ENCODE measurements around the gene SAMD4A.
"Not testable (repeated sequence)": the region's sequence is repeated elsewhere in the genome, so short reads cannot be mapped to it uniquely, and the experiment has no call there.

Gene SAMD4A

DNA sequence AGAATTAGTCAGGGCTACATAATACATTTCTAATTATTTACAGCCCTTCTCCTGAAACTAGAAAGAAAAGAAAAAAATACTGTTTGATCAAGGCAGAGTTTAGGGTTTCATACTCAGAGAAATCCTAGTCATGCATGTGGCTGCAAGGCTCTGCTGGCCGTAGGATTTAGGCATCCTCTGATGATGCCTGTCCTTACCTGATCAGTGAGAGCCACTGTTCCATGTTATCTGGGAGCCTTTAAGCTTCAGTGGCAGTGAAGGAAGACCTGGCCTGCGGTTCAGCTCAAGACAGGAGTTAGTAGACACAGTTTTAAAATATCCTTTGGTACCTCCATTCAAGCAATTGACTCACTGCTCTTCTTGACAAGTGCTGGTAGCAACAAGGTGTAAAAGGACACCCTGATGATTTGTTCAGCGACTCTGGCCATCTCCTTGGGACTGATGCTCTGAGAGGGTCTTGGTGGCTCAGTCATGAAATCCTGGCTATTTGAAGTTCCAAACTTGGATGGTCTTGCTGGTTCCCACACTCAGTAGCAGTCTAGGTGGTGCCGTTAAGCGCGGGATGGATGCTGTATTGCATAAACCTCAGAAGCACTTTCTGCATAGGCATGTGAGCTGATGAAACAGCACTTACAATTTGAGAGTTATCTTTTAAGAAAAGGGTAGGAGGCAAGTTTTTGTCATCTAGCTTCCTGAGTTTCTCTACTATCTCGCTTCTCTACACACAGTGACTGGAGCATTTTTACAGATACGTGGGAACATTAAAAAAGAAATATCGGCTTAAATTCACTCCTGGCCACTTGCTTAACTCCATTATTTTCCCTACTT is 162.0 kb downstream of the SAMD4A start:
- DNase-seq (ENCODE audit: low read depth in 2 of 2): no peak

DNA sequence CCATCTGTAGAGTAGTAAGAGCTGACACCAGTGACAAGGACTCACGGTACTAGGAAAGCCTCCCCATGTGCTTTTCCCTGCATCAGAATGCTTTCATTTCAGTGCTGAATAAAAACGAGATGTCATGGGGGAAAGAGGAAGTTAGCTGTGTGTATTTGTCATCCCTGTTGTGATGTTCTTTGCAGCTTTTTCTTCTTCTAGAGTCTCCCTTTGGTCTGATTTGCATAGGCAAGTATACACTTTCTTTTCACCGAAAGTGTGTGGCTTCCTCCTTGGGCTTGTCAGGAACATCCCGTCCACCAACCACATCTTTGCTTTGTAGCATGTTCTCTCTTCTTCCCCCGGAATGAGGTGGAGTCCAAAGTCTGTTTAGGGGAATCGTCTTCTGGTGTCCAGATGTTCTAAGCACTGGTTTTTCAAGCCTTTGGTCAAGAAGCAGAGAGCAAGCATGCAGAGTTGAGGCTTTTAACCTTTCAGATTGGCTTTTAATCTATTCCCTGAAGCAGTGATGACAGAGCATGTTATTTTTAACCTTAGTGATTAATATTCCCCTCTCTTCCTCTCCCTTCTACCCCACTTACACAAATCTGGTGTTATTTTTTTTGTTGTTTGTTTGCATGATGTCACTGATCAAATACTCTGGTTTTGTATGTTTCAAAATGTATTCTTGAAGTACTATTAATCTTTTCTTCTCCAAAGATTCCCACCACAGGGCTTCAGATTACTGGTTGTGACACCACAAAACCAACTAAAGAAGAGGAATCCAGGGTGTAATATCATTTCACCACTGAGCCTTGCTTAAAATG is 163.4 kb downstream of the SAMD4A start:
- peak; percentile 91 to 92 for DNase-seq (ENCODE audit: low read depth in 2 of 2)

DNA sequence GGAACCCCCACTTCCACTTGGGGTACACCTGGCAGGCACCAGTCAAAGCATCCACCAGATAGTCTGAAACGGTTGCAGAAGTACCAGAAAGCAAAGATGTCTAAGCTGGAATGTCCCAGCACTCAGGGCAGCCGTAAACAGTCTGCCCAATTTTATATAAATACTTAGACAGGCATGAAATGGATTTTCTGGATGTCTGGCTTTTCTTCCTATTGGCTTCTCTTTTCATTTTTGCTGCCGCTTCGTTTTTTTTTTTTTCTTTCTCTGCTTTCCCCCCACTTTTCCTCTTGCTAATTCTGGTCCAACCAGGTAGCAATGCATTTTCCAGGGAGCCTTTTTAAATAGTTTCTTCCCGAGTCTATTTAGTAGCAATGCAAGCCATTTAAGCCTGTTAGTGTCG is 168.0 kb downstream of the SAMD4A start:
- no peak for DNase-seq (ENCODE audit: low read depth in 2 of 2)

DNA sequence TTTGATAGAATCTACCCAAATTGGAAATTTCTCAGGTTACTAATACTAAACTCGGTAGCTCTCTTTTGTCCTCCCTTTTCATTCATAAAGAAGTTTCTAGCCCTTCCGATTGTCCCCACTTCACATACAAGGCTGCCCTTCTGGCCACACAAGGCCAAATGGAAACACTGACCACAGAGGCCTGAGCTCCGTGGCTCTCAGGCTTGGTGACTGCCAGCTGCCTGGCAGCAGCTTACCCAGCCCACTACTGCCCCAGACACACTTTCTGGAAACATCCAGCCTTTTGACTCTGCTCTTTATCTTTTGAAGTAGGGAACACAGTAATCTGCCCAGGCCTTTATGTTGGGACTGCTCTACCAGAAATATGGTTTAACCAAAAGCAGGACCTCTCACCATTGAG is 168.5 kb downstream of the SAMD4A start:
- no peak for DNase-seq (ENCODE audit: low read depth in 2 of 2)

DNA sequence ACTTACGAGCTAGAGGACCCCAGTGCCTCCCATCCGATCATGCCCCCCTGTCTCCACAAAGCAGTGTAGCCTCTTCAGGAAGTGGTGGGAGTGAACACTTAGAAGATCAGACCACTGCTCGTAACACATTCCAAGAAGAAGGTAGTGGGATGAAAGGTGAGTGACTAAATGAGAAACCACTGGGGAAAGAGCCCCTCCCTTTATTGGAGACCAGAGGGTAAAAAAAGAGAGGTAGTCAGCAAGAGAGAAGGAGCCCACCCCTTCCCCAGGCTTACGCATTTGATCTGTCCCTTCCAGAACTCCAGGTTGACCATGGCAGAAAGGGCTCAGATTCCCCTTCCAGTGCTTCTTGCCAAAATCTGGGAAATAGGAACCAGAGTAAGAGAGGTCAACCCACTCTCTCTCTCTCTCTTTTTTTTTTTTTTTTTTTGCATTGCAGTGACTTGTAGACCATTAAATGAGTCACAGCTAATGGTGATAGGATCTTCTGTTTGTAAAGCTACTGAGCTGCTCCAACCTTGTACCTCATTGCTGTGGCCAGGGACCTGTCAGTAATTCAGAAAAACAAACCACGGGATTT is 170.3 kb downstream of the SAMD4A start:
- peak in 1 of 2 experiments; percentile 36 for DNase-seq (ENCODE audit: low read depth in 2 of 2)

DNA sequence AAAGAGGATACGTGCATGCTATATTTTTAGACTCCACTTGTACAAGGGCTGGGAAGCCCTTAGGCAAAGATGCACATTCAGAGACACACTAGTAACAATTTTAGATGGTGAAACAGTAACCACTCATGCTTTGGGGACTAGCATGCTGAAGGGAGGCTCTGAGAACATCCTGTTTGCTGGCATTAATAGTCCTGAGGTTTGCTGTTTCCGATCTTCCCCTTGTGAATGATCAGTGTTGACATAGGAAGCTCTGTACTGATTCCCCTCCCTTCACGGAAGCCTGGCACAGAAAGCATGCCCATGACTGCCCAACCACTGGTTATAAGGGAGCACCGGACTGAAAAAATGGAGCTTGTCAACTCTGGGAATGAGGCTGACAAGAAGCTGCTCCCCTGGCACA is 171.1 kb downstream of the SAMD4A start:
- no peak for DNase-seq (ENCODE audit: low read depth in 2 of 2)

DNA sequence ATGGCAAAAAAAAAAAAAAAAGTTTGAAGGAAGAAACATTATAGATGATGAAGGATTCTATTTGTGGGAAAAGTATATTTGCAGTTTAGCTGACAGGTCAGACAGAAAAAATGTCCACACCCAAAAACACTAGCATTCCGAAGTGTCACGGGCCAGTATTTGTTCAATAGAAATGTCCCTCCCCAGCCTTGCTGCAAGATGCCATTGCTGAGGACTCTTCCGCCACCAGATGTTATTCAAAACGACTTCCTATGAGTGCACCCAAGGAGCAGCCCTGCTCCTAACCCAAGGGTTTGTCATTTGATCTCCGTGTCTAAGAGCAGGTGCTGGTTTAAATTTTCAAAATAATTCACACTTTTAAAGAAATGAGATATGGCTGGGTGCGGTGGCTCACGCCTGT is 172.6 kb downstream of the SAMD4A start:
- DNase-seq (ENCODE audit: low read depth in 2 of 2): no peak

DNA sequence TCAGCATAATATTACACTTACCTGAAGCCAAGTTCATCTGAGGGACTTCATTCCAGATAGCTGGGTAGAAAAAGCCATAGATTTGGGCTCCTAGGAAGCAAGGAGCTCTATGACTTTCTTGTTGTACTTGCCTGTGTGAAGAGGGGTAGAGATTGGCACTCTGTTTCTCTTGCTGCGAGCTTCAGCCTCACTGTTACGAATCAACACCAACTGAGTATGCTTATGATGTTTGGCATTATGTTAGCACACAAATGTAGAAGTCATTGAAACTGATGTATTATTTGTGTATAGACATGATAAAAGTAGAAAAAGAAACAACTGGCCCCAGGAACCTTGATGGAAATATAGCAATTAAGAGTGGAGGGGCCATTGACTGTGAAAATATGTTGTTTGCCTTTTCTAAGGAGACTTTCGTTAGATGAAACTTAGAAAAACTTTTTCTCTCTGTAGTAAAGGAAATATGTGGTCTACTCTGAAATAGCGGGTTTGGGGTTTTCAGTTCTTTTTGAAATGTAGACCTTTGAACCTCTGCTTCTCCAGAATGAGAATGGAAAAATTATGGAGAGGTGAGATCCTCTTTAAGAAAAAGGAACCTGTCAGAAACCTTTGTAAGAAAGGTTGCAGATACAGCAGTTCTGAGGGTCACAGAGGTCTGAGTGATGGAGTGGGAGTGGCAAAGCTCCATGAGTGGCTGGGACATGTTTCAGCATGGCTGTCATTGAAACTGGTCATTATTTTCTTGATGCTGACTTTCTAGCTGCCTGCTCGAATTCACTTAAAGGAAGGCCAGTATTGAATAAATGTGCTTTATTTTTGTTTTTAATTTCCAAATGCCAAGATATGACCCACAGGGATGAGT is 175.8 kb downstream of the SAMD4A start:
- no peak for DNase-seq (ENCODE audit: low read depth in 2 of 2)

DNA sequence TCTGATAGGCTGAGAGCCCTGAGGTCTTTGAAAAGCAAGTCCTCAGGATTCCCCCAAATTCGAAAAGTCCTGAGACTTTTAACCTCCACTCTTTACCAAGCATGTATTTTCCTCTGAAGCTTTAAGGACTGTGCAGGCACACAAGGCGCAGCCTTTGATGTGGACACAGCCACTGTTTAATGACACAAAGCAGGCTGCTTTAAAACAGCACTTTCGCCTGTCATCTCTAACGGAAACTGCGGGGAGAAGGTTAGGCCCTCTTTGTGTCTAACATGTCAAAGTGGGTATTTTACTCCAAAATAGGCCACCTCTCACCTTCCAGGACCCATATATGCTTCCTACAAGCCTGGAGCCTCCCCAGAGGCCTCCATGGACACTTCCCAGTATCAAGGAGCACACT is 176.5 kb downstream of the SAMD4A start:
- no peak for DNase-seq (ENCODE audit: low read depth in 2 of 2)

DNA sequence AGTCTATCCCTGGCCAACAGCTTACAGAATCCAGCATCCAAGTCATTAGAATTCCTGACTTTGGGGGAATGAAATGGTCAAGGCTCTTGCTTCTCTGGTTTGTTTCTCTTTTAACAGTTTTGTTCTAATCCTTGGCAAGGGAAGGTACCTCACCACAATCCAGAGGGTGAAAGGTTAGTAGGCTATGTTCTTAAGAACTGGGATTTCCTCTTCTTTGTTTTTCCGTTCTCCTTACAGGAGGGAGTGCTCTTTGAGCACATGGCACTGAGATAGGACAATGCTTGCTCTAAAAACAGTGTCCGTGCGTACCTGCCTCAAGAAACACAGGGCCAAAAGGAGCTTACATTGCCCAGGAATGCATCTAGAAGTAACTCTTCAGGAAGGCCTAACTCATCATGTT is 179.1 kb downstream of the SAMD4A start:
- no peak for DNase-seq (ENCODE audit: low read depth in 2 of 2)

DNA sequence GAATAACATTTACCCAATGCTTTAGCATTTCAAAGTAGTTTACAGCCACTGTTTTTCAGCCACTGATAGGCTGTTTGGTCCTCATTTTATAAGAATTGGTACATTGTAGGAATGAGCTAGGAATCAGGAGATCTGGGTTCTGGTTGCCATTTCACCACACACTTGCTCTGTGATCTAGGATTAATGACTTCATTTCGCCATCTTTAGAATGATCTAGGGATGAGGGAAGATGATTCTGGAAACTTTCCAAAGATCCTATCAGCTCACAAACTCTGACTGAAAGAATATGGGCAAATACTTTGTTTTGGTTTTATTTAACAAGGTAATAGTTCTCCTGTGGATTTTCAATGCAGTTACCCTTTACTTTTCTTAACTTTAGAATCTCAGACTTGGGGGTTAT is 180.7 kb downstream of the SAMD4A start:
- DNase-seq (ENCODE audit: low read depth in 2 of 2): no peak

DNA sequence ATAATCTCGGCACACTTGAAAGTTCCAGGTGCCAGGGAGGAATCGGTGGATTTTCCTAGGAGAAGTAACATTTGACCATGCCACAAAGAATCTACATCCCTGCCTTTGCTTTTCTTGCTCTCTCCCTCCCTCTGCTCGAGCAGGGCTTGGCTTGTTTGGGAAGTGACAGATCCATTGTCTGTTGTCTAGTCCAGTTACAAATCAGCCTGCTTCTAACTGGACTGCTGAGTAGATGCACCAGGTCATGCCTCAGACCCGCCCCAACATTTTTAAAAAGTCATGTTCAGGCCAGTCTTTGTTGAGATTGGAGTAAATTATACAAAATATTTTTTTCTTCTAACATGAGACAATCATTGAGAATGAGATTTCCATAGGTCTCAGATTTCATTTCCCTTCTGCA is 182.3 kb downstream of the SAMD4A start:
- no peak for DNase-seq (ENCODE audit: low read depth in 2 of 2)

DNA sequence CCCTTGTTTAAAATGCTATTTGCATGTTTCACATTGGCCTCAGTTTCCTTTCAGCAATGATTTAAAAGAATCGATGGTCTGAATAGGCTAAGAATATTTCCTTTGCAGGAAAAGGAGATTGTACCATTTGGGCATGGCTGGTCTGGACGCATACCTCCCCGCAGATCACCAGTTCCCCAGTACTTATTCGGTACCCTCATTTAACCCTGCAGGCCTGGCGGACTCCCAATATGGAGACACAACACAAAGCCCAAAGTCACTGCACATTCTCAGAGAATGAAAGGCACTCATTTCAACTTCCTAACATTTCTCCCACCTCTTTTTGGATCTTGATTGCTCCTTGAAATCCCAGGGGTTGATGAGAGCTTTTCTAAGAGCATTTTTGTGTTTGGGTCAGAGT is 182.8 kb downstream of the SAMD4A start:
- no peak for DNase-seq (ENCODE audit: low read depth in 2 of 2)

DNA sequence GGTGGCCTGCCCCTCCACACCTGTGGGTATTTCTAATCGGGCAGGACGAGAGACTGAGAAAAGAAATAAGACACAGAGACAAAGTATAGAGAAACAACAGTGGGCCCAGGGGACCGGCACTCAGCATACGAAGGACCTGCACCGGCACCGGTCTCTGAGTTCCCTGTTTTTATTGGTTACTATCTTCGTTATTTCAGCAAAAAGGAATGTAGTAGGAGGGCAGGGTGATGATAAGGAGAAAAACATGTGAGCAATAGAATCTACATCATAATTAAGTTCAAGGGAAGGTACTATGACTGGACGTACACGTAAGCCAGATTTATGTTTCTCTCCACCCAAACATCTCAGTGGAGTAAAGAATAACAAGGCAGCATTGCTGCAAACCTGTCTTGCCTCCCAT is 185.7 kb downstream of the SAMD4A start:
- DNase-seq (ENCODE audit: low read depth in 2 of 2): not testable (repeated sequence)

DNA sequence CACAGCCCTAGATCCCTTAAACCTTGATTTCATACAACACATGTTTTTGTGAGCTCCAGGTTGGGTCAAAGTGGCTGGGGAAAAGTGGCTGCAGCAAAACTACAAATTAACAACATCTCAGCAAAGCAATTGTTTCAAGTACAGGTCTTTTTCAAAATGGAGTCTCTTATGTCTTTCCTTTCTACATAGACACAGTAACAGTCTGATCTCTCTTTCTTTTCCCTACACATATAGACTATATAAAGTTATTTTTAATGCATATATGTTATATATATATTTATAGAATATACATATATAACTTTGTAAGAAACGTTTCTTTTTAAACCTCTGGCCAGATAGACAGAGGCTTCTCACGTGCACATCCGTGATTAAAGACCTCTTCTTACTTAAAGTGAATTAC is 186.5 kb downstream of the SAMD4A start:
- DNase-seq (ENCODE audit: low read depth in 2 of 2): not testable (repeated sequence)

DNA sequence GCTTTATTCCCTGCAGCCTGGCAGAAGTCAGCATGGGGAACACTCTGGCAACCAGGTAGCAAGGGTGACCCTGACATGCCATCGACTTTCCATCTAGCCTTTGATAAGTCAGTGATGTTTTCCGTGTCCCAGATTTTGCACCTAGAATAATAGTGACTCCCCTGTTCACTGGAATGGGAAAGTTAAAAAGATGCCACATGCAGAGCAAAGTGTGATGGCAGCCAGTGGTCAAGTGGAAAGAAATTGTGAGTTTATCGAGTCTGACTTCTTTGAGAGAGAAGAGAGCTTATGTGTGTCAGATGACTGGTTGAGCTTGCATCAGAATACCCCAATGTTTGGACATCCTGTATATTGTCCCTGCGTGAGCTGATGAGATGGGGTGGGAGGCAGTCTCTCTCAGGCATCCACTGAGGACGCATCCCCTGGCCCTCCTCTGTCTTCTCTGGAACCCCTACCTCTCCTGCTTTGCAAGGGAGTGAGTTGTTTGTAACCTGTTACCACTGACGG is 187.2 kb downstream of the SAMD4A start:
- no peak for DNase-seq (ENCODE audit: low read depth in 2 of 2)

DNA sequence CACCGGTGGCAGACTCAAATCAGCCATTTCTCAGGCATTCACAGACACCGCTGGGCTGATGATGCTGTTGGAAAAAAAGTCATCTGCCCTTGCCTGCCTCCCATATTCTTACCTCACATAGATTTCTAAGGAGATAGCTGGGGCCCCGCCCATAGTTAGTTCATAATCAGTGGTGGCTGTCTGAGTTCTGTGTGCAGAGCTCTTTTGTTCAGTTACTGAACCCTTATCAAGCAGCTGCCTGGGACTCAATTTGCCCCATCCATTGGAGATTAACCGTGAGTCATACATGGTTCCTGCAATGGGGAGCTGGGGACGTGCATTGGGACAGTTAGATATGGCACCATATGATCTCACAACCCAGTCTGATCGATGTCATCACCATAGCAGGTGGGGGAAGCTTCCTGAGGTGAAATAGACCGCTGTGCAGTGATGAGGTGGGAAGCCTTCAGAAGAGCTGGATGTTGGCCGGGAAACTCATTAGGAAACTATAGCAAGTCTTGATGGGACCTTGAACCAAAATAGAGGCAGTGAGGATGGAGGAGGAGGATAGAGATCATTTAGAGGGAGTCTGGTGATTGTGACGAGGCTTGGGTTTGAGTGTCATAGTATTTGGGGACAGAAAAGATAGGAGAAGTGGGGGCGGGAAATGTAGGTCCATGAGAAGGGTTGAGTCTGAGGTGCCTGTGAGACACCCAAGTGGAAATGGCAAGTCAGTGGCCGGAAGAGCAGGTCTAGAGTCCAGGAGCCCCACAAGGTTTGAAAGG is 187.9 kb downstream of the SAMD4A start:
- DNase-seq (ENCODE audit: low read depth in 2 of 2): no peak

DNA sequence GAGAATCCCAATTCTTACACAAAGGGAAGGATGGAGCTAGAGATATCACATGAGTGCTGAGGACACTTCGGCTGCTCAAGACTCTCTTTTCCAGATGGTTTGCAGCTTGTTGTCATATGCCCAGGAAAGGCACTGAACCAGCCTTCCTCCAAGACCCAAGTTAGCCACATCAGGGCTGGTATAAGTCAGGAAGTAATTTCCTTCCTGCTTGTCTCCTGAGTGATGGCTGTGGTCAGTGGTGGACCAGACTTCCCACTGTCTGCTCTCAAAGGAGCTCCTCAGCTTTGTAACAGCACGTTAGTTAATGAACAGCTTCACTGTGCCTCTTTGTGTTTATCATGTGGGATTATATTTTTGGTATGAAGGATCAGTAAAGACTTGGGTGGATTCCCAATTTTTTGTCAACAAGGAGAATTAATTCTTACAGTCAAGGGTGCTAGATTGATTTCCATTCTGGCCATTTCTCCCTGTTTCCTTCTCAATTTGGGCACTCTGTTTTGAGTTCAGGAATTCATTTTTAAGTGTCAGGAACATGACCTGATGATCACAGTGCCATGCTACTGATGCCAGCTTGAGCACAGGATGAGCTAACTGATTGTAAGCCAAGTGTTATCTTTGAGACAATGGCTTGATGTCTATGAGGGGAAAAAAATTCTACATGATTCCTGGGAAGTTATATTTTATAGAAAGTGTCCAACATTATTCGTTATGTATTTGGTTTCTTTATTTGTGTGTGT is 189.9 kb downstream of the SAMD4A start:
- no peak for DNase-seq (ENCODE audit: low read depth in 2 of 2)

DNA sequence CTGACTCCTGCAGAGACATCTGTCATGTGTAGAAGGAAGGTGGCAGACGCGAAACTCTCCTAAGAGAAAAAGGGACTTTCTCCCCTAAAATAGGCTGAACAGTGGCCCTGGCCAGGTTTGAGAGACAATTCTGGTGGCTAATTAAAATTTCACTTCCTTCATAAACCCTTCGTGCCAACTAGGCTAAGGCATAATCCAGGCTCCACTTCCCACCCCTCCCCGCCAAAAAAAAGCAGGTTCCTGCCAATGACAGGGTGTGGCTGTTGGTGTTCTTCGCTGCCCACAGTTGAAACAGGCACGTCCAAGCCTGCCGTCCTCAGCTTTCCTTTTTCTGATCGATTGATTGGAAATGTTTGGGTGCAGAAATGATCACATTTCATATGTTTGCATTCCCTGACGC is 191.1 kb downstream of the SAMD4A start:
- DNase-seq (ENCODE audit: low read depth in 2 of 2): no peak

DNA sequence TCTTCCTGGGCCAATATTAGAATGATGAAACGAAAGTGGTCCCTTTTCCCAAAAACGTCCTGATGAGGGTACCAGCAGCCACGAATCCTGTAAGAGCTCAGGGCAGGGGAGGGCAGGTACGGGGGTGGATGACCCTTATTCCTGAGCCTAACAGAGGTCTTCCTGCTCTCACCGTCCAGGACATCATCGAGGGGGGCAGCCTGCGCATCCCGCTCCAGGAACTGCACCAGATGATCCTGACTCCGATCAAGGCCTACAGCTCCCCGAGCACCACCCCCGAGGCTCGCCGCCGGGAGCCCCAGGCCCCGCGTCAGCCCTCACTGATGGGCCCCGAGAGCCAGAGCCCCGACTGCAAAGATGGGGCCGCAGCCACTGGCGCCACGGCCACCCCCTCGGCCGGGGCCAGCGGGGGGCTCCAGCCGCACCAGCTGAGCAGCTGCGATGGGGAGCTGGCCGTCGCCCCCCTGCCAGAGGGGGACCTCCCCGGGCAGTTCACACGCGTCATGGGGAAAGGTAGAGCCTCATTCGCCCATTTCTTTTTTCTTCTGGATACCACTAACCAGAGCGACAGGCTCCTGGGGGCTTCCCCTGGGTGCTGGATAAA is 193.2 kb downstream of the SAMD4A start:
- no peak for DNase-seq (ENCODE audit: low read depth in 2 of 2)

Data from fibroblast of skin of left biceps (primary cell).